Sciatic nerve (tissue), 2 donors: Measurements from ENCODE around the gene CHIC2. TPM values are rescaled to one million over a fixed set of nuclear protein-coding genes. Genes with fewer than 3 reads are reported as not detected.
"Not testable (repeated sequence)": the region's sequence is repeated elsewhere in the genome, so short reads cannot be mapped to it uniquely, and the experiment has no call there.

ENCODE experiments used
- ATAC-seq: fragments of 200-7000 bp; cut with Tn5 transposase; one replicate; pipeline ENCODE4 v1.9.1; 2020; ENCODE audit warnings: mild to moderate bottlenecking, moderate library complexity
- DNase-seq: peaks from one replicate; pipeline ENCODE4 v3.0.0-alpha.2; 2020; ENCODE audit warnings: low spot score
- intact Hi-C: fragments of 100-400 bp; cut with DNase I; formaldehyde crosslinking; loops from one replicate; pipeline ENCODE4 v1.14.2; 2022
- total RNA-seq: library from RNA; stranded (reverse); fragmentation: NEBNext Ultra II Directional; extraction: Animal tissue kit (Norgen Biotek cat#: 25700); gene quantifications from one replicate; pipeline ENCODE4 v1.2.1, GENCODE V29; 2021
- donor health status: DM: no; HTN: no; CAD: no.
- donor health status: DM: no; HTN: no; CAD: no.

CHIC2 gene
- total RNA-seq, 1 donor from 2014 or later = 34.2 TPM

DNA sequence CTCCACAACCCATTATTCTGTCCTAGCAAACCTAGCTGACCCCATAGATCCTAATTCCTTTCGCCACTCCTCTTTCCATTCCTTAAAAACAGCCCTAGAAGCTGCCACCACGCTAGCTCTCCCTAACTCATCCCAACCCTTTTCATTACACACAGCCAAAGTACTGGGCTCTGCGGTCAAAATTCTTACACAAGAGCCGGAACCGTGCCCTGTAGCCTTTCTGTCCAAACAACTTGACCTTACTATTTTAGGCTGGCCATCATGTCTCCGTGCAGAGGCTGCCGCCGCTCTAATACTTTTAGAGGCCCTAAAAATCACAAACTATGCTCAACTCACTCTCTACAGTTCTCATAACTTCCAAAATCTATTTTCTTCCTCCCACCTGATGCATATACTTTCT, 41.4 kb downstream of the CHIC2 start:
- DNase-seq, ATAC-seq, intact Hi-C loops: not testable (repeated sequence)

DNA sequence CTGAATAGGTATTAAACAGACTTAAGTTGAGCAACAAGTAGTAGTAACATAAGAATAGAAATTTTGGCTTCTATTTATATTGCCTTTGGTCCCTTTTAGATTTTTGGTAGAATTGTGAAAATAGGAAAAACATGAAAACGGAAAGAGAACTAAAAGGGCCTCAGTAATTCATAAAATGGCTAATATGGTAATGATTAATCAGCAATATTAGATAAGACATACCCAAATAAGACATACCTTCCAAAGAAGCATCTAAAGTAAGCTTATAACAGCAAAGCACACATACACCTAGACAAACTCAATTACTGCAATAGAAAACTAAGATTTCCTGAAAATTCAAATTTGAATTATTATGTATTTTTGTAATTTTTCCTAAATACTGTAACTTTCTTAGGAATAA, 46.4 kb downstream of the CHIC2 start:
- intact Hi-C loops = no loop called here
- no peak for ATAC-seq
- DNase-seq = no peak

DNA sequence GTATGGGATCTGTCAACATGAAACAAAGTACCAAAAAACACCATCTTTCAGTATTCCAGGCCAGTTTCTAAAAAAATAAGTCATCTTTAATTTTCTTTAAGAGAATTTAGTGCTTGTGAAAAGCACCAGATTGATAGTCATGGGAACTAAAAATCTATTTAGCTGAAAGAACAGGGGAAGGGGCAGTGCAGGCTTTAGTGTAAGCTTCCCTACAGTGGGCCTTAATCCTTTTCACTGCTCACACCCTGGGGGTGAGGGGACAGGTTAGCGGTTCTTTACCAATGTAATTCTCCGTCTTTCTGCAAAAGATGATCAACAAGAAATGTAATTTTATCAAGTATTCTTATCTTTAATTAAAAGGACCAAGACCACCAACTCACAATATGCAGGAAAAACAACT, 47.1 kb downstream of the CHIC2 start:
- intact Hi-C loops = no loop called here
- ATAC-seq = no peak
- no peak for DNase-seq

DNA sequence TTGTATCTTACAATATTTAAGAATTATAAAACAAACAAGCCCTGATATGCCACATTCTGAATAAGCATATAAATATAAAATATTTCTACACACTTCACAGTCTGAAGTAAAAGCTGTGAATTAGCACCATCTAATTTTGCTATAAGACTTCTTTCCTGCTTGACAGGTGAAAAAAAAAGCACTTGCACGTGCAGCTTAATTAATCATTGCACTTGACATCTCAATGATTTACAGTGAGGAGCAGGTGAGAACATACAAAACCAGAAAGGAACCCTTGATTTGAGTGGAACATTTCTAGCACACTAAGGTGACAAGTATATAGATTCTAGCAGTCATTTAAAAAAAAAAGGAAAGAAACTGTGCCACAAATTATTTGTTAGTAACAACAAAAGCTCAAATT, 47.9 kb downstream of the CHIC2 start:
- DNase-seq (no peak), ATAC-seq (no peak)
- intact Hi-C loops = no loop called here

DNA sequence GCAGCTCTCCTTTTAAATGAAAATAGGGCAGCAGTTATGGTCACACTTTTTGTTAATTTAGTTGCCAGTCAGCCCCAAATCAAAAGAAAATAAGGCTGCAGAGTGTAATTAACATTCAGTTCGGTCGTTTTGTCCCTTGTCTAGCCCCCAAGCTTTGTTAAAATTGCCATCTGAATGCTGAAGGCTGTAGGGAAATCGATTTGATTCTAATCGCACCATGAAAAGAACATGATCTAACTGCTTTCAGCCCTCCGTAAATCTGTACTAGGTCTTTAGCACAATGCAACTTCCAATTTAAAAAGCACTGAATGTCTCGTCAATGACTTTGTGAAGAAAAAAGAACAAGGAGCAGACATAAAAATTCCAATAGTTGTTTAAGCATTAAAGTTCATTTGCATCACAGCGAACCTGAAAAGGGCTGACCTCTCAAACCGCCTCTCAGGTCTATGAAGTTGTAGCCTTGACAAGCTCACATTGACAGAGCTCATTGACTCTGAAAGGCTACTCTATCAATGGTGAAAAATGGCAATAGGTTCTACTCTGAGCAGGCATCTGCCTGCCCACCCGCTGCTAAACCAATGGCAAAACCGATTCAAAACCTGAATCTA, 48.9 kb downstream of the CHIC2 start:
- DNase-seq (no peak), ATAC-seq (no peak)
- intact Hi-C loops = no loop called here

DNA sequence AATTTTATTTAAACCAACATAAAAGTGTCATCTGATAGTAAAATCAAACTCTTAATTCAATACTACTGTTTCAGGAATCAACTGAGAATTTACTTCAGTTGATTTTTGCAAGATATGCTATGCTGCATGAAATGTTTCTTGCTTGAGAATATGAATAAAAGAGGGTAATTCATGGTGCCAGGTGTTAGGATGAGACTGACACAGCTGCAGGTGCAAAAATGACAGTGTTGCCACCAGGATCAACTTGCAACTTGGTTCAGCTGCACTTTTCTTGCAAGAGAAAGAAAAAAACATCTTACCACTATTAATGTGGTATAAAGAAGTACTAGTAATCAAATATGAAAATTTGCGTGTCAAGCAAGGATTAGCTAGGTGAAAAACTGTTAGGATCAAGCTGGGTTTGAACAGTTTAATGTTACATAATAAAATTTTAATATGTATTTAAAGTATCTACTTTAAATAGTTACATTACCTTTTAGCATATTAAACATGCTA, 49.7 kb downstream of the CHIC2 start:
- DNase-seq = no peak
- intact Hi-C loops = no loop called here
- ATAC-seq = no peak

DNA sequence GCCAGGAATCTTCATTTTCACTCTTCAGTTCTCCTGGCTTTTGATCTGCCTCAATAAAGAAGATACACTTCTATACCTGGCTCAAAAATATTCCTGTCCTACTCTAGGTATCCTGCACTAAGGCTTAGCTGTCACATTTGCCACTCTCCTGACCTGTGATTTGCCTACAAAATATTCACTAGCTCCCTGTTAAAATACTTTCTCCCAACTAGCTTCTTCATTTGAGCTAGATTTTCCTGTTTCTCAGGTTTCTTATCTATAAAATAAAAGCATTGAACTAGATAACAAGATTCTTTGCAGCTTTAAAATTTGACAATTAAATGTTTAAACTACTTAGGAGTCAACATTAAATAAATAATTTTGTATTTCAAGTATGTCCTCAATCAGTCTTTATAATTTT, 53.2 kb downstream of the CHIC2 start:
- ATAC-seq (no peak), DNase-seq (no peak)
- intact Hi-C loops = no loop called here

DNA sequence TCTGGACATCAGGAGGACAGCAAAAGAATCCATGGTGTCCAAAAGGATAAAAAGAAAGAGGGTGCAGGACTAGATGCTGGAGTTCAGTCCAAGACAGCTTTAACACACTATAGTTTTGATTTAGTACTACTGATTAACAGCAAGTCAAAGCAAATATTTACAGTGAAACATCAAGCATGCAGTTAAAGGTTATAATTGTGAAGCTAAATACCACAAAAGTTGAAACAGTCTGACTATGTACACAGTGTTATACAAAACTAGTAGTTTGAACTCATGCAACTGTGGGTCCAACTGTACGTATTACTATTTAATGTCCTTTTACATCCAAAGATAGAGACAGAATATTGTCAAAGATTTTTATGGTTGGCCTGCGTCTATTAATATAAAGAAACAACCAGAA, 57.6 kb downstream of the CHIC2 start:
- DNase-seq (no peak), ATAC-seq (no peak)
- intact Hi-C loops = no loop called here

DNA sequence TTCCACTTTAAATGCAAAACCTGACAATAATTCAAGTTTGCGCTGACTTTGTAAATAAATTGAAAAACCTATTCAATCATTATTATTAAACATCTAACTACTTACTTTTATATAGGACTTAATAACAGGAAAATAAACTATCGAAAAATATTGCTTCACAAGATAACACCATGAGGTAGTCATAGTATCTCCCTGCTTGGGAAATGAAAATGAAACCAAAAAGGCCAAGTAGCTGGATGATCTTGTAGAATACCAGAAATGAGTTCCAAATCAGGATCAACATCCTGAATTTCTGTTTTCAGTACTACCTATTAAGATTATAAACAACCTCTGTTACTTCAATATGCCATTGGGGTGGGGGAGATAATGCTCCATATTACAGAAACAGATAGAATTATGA, 58.9 kb downstream of the CHIC2 start:
- intact Hi-C loops = no loop called here
- no peak for DNase-seq
- ATAC-seq = peak; percentile 67

DNA sequence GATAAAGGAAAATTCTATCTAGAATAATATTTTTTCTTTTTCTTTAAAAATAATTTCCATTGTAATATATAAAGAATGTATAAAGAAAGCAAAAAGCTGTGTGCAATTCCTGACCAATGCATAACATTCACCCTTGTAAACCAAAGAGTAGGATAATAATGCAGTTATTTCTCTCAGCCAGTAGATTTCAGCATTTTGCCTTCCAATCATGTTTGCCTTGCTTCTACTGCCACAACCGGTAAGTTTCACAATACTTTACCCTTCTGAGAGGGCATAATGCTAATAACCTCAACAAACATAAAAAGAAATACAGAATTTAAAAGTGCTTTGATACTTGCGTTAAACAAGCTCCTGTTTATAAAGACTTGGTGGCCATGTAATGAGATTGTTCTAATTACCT, 59.9 kb downstream of the CHIC2 start:
- no peak for DNase-seq
- intact Hi-C loops = no loop called here
- ATAC-seq = no peak

DNA sequence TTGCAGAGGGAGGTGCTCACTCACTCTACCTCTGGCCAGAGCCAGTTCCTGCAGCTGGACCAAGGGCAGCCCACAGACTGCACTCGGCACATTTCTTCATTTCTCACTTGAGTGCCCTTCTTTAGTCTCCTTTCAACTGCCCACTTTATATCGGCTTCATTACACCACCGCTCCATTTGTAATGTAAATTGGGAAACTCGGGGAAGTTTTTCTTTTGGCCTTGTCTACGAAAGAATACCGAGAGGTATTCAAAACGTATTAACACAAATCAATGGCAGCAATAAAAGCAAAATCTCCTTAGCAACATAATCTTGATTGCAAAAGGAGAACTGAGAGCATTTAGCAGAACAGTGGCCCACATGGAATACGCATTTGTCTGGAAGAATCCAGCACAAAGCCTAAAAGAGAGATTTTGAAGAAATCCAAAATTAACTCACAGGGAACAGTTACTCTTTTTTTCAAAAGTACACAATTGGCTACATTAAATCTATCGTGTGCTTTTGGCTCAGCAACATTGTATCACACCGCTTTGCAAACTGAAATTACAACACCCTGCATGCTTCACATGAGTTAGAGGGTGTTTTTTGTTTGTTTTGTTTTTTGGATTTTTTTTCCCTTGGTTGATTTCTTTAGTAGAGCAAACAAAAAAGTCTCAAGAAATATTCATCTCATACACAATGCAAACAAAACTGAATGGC, 62.6 kb downstream of the CHIC2 start:
- DNase-seq (no peak), ATAC-seq (no peak)
- intact Hi-C loops = no loop called here

DNA sequence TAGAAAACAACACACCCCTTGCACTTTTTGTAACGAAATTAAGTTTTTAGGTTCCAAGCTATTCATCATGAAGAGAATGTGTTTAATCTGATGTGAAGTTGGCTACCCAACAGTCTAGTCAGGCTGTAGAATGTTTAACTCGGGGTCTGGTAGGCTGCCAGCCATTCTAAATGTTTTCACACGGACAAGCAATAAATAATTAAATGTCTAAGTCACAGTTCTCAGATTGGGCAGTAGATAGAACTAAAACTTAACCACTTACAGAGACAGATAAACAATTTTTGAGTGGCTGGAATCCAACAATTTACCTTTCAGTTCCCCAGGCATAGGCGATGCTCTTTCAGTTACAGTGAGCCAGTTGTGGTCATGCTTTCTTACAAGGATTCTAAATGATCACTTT, 66.5 kb downstream of the CHIC2 start:
- ATAC-seq = no peak
- intact Hi-C loops = no loop called here
- no peak for DNase-seq

DNA sequence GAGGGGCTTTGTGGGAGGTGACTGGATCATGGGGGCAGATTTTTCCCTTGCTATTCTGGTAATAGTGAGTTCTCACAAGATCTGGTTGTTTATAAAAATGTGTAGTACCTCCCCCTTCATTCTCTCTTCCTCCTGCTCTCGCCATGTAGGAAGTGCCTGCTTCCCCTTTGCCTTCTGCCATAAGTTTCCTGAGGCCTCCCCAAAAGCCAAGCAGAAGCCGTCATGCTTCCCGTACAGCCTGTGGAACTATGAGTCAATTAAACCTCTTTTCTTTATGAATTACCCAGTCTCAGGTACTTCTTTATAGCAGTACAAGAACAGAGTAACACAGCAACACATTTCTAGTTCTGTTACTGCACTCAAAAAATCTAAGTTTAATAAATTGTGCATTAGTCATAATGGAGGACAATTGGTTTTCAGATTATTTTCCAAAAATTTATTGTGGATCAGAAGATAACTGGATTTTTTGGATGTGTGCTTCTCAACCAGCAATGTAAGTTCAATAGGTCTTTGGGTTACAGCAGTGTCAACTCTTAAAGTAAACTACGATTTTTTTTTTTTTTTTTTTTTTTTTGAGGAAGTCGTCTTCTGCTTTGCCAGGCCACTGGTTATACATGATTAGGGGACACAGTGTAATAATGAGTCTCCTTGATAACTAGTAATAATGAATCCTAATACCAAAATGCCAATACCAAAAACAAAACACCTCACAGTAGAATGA, 69.9 kb downstream of the CHIC2 start:
- ATAC-seq = no peak
- intact Hi-C loops = no loop called here
- DNase-seq = no peak

DNA sequence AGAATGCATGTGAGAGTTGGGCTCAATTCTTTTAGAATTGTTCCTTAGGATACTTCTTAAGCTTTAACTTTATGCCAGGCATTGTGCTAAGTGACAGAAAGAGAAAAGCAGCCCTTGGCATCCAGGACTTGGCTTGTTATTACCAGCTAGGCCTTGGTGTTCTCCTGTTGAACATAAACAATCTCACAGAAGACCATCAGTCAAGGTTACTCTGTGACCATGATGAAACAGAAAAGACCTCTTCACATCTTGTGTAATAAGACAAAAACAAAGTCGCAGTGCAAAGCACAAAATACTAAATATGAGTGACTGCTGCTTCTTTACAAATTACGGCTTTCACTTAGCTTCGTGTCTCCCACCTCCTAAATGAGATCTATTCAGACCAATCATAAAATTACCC, 71.6 kb downstream of the CHIC2 start:
- ATAC-seq (no peak), DNase-seq (no peak)
- intact Hi-C loops = no loop called here

DNA sequence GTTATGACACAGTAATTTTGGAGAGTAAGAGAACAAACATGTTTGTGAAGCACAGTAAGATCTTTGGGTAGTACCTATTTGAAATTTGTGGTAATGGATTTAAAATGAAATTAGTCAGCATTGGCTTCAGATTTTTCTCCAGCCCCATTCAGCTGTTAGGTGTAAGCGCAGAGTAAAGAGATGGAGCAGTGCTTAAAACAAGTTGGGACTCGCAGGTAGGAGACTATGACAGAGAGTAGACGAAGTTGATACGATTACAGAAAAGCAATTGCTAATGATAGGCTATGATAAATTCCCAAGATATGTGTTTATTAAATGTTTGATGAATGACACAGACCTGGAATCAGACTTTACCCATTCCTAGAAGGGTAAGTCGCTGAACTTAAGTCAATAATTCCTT, 72.6 kb downstream of the CHIC2 start:
- DNase-seq (no peak), ATAC-seq (no peak)
- intact Hi-C loops = no loop called here

DNA sequence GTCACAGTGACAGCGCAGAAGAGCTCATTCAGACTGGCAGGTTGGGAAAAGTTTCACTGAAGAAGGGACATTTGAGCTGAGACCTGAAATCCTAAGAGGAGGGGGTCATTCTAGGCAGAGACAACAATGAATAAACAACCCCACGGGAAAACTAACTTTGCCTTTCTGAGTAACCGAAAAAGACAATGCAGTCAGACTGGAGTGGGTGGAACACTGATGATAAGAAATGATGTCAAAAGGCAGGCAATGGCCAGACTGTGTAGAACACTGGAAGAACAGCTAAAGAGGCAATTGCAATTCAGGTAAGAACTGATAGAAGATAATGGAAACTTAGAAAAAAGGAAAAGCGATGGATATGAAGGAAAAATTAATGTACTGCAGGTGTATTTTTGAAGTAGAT, 73.8 kb downstream of the CHIC2 start:
- ATAC-seq (no peak), DNase-seq (no peak)
- intact Hi-C loops = no loop called here

DNA sequence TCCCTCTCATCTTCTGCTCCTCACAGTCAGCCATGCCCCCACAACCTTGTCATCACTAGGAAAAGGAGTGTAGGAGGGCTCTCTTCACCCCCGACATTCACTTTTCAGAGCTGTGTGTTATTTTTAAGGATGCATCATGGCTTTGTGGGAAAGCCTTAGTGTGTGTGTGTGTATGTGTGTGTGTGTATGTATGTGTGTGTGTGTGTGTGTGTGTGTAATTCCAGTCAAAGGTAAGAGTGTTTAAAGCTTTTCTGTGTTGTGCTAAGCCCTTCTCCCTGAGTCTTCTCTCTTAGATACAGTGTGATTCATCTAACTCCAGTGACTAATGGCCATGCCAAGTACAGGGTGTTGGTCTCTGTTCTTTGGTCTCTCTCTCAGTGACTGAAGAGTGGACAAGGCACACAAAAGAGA, 76.6 kb downstream of the CHIC2 start:
- intact Hi-C loops = no loop called here
- ATAC-seq (no peak), DNase-seq (no peak)

DNA sequence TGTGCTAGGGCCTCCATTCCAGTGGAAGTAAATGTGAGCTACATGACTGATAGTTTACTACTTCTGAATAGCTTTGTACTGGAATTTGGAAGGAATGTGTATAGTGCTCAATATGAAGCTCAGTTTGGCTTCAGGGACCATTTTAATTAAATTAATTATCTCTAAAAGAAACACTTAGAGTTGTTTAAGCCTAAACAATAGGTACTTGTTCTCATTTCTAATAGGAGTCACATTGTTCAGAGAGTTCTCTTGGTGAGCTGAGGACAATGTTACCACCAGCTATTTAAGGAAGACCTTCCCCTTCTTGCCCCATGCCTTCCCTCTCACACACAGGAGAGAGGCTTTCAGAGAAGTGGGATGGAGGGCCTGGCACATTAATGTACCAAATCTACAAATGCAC, 78.3 kb downstream of the CHIC2 start:
- DNase-seq (no peak), ATAC-seq (no peak)
- intact Hi-C loops = no loop called here

DNA sequence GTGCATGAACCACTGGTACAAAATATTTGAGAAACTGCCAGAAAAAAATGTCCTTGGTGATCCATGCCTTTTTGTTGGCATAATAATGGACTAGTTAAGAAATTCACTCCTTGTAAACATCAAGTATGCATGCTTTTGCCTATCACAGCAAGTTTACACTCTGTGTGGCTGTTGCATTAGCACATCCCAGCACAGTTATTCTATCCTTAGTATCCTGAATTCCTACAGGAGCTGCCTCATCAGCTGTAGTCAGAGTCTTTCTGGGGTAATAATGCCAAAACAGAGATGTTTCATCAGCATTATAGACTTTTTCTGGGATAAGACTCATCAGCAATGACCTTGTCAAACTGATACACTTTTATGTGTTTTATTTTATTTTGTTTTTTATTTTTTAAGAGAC, 82.8 kb downstream of the CHIC2 start:
- ATAC-seq = no peak
- intact Hi-C loops = no loop called here

DNA sequence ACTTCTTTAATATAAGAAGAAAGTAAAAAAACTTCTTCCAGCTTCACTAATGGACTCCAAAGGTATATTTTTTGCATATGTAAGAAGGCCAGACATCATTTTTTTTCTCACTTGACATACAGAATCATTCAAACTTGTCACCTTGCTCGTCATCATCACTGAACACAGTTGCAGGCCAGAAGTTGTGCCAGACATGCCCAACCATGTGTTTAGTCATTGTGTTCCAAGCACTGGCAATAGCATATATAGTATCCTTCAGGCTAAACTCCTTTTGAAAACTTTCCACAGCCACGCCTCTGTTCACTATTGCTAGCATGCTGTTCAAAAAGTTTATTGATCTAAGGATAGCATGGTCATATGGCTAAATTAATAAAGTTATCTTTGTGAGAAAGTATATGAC, 83.3 kb downstream of the CHIC2 start:
- no peak for DNase-seq
- ATAC-seq = no peak
- intact Hi-C loops = no loop called here

More for the DNA sequence above, 82.8 kb downstream of the CHIC2 start:
- DNase-seq = no peak
